GM21360 (cell line): Measurements from ENCODE around the gene IKZF1.
"Not testable (repeated sequence)": the region's sequence is repeated elsewhere in the genome, so short reads cannot be mapped to it uniquely, and the experiment has no call there.

ENCODE experiments used
- ATAC-seq: cut with Tn5 transposase; IDR thresholded peaks from one replicate; pipeline ENCODE4 v1.9.1; 2021; ENCODE audit warnings: mild to moderate bottlenecking, moderate library complexity; ENCODE audit not compliant: unreplicated experiment

The IKZF1 gene

GRCh38 chr7:50332241-50333165, 28.0 kb downstream of the IKZF1 start:
- ATAC-seq, result no peak

- ATAC-seq, result no peak
Observed at GRCh38 chr7:50333221-50333651, 28.7 kb downstream of the IKZF1 start.

GRCh38 chr7:50334341-50334994, 30.0 kb downstream of the IKZF1 start:
- no peak for ATAC-seq

GRCh38 chr7:50335230-50335794, 30.8 kb downstream of the IKZF1 start:
- ATAC-seq, result no peak

GRCh38 chr7:50335795-50336754, 31.6 kb downstream of the IKZF1 start:
- ATAC-seq, result no peak

- ATAC-seq, result no peak
Observed at GRCh38 chr7:50336894-50337703, 32.6 kb downstream of the IKZF1 start.

- ATAC-seq, result not testable (repeated sequence)
Observed at GRCh38 chr7:50339472-50339871, 35.0 kb downstream of the IKZF1 start.

- no peak for ATAC-seq
Observed at GRCh38 chr7:50339990-50340500, 35.5 kb downstream of the IKZF1 start.

- ATAC-seq, result no peak
Observed at GRCh38 chr7:50341724-50342123, 37.2 kb downstream of the IKZF1 start.

GRCh38 chr7:50342616-50343114, 38.1 kb downstream of the IKZF1 start:
- no peak for ATAC-seq

- no peak for ATAC-seq
Observed at GRCh38 chr7:50346545-50347497, 42.3 kb downstream of the IKZF1 start.

GRCh38 chr7:50347693-50348092, 43.2 kb downstream of the IKZF1 start:
- ATAC-seq, result no peak

GRCh38 chr7:50348469-50349162, 44.1 kb downstream of the IKZF1 start:
- ATAC-seq, result no peak

GRCh38 chr7:50349399-50349798, 44.9 kb downstream of the IKZF1 start:
- no peak for ATAC-seq

GRCh38 chr7:50349963-50350944, 45.7 kb downstream of the IKZF1 start:
- ATAC-seq, result peak; percentile 74

- ATAC-seq, result no peak
Observed at GRCh38 chr7:50351267-50351666, 46.8 kb downstream of the IKZF1 start.
